ENCODE measurements around the gene PTPRR.
"Not testable (repeated sequence)": the region's sequence is repeated elsewhere in the genome, so short reads cannot be mapped to it uniquely, and the experiment has no call there.

The PTPRR gene

DNA sequence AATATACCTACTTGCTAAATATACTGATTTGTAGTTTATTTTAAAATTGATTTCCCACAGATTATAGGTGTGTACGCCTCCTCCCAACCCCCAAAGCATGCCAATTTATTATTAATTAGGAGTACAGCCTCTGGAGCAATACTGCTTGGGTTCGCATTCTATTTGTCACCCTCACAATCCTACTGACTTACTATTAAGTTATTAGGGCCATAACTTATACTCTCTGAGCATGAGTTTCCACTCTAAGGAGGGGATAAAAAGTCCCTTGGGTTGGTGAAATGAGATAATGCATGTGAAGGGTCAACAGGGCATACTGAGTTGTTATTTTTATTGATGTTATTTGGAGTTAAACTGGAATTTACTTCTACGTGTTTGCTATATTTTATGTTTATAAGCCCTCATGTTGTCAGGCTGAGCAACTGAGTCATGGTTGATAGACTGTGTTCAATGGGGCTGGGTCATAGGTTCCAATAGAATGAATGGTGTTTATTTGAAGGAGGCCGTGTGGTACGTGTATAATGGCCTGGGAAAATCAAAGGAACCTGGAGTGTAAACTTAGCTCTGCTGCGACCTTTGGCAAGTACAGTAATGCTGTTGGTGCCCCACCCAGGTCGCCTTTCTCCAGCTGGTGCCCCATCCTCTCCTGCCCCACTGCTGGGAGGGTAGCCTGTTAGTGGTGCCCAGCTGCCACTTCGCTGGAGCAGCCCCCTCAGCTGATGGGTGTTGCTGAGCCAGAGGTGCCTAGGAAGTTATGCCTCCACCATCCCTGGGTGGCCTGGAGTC is 184.0 kb downstream of the PTPRR start:
- DNase-seq: no peak

DNA sequence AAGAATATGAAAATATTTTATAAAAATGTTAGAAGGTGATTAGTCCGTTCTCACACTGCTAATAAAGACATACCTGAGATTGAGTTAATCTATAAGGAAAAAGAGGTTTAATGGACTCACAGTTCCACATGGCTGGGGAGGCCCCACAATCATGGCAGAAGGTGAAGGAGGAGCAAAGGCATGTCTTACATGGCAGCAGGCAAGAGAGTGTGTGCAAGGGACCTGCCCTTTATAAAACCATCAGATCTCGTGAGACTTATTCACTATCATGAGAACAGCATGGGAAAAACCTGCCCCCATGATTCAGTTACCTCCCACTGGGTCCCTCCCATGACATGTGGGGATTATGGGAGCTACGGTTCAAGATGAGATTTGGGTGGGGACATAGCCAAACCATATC is 185.3 kb downstream of the PTPRR start:
- DNase-seq: not testable (repeated sequence)

DNA sequence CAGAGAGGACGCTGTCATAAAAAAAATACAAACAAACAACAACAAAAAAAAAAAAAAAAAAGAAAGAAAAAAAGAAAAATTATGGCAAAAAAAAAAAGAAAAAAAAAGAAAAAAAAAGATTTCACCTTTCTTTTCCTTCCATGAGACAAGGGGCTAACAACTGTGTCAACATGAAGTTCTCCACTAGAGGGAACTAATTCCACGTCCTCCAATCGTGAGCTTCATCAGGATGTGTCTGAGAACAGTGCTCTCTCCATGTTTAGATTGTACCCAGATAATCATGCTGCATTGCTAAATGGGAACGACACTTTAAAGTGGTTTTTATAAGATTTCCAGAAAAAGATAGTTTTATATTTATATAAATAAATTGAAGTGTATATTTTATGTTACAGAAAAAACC is 187.2 kb downstream of the PTPRR start:
- peak in 1 of 2 donors; percentile 34 for DNase-seq

DNA sequence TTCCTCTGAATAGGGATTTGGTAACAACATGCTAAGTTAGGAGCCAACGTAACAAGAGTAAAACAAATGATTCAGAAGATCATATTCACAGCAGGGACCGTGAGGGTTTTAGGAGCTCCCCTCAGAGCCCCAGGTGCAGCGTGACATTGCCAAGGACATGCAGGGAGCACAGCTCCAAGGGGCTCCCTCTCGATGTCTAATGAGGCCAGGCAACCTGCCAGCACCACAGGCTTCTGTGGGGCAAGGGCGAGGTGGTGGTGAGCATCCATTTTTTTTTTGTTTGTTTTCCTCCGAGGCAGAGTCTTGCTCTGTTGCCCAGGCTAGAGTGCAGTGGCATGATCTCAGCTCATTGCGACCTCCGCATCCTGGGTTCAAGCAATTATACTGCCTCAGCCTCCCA is 188.3 kb downstream of the PTPRR start:
- DNase-seq: no peak

DNA sequence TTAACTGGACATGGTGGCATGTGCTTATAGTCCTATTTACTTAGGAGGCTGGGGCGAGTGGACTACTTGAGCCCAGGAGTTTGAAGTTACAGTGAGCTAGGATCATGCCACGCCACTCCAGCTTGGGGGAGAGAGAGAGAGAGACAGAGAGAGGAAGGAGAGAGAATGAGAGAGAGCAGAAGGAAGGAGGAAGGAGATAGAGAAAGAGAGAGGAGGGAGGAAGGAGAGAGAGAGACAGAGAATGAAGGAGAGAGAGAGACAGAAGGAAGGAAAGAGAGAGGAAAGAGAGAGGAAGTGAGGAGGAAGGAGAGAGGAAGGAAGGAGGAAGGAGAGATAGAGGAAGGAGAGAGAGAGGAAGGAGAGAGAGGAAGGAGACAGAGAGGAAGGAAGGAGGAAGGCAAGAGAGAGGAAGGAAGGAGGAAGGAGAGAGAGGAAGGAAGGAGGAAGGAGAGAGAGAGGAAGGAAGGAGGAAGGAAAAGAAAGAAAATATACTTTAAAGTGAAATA is 189.8 kb downstream of the PTPRR start:
- DNase-seq: no peak

DNA sequence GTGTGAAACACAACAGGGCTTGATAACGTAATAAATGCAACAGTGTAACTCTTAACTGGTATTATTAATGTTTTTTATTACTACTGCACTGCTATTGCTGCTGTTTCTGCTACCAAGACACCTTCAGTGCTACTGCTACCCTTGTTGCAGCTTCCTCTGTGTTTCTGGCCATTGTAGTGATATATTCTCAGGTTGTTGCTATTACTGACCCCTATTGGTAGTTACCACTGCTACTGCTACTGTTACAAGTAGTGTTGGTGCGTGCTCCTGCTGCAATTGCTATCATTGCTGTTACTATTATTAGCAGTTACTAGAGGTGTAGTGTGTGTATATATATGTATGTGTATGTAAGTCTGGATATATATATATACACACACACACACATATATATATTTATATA is 196.1 kb downstream of the PTPRR start:
- DNase-seq: no peak

DNA sequence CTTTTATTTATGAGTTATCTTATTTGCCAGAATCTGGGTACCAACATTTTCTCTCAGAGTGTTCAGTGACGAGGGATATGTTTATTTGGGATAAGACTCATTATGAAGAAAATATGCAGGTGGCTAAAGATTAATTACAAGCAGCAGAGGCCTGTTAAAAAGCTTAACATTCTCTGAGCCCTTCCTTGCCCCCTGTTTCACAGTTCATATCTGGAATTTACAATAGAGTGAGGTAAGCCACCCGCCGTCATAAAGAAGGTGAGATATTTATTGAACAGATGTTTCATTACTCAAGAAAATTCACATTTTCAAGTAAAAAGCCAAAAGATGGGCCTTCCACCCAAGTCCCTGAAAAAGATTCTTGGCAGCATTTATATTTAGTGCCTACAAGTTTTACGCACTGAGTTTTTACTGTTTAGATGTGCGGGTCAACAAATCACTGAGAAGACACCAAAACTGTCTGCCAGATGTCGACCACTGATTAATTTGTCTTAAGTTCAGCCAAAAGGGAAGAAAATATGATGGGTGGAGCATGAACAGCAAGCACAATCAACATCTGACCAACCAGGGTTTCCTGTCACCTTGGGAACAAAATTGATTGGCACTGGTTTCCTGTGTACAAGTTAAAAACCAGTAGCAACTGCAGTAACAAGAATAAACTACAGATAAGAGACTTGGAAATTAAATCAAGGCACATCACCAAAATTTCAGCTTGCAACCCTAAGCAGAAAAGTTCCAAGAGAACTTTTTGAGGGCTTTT is 197.8 kb downstream of the PTPRR start:
- DNase-seq: peak in 1 of 2 donors; percentile 18

DNA sequence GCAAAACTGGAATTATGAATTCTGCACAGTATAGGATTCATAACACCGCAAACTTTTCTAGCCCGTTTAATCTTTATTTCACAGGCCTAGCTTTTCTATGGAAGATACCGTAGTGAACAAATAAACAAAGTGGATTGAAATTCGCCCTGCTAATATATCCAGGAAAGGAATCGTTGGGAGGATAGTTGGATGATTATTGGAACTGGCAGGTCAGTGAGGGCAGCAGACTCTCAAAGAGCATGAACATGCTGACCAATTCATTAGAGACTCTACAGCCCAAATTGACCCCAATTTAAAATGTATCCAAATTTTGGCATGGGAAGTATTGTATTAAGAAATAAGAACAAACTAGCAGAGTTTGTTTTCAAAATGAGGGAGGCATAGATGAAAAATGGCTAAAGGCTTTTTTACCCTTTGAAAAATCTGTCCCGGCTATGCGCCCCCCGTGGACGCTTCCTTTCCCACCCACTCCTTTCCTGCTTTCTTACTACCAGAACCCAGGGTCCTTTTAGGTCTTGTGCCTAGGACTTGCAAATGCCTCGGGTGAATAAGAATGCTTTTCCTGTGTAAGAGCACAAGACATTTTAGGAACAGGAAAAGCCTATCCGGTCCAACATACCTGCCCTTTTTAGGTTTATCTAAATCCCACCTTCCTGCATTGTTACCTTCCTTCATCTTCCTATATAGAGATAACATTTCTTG is 198.7 kb downstream of the PTPRR start:
- DNase-seq: no peak

DNA sequence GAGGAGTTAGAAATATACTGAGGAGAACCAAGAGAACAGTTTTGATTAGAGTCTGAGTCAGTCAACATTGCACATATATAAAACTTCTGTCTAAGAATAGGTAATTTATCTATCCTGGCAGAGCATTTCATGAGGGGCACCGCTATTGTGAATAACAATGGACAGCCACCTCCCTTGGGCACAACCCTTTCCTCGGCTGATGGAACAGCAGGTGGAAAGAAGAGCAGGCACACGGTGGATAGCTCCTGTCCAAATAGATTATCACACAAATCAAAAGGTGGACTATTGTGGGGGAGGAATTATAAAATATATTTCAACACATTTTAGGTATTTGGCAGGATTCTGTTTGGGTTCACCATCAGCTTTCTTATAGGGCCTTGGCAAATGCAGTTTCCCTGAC is 199.3 kb downstream of the PTPRR start:
- no peak for DNase-seq

DNA sequence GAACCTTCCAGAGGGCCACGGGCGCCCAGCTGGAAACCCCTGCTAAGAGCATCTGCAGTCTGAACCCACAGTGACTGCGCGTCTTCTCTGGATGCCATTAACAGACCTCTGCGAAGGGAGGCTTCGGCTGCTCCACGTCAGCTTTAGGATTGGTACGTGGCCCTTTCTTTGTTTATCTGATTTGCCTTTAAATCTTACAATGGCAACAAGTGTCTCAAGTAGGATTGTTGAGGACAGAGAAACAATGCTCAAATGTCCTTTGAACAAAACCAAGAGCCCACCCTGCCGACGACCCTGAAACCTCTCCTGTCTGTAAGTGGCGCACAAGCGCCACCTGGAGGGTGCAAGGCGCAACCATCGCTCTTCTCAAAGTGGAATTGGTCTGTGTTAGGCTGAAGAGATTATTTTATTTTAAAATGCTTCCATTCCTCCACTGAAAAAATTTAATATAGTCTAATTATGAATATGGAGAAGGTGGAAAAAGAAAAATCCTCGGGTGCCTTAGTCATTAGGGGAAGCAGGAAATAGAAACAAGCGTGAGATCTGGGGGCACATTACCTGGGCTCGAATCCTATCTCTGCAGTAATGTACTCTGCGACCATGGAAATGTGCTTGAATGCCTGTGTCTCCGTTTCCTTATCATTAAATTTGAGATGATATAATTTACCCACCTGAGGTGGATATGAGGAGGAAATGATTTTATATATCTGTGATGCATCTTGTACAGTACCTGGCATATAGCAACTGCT is 200.7 kb downstream of the PTPRR start:
- peak in 1 of 2 donors; percentile 24 for DNase-seq

DNA sequence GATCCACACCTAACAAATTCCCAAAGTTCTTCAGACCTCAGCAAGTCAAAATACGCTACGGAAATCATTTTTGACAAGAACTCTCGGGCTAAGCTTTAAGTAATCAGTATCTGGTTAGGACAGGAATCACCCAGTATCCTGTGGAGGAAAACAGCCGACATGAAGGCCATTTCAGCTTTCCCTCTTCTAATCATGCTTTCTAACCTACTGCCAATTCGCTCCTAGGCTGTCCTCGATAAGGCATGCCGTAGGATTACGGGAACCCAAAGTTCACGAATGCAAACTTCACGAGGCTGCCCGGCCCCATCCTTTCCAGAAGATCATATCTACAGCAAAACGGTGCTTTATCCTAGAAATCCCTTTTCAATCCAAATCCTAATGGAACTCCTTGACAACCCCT is 201.5 kb downstream of the PTPRR start:
- DNase-seq: no peak

DNA sequence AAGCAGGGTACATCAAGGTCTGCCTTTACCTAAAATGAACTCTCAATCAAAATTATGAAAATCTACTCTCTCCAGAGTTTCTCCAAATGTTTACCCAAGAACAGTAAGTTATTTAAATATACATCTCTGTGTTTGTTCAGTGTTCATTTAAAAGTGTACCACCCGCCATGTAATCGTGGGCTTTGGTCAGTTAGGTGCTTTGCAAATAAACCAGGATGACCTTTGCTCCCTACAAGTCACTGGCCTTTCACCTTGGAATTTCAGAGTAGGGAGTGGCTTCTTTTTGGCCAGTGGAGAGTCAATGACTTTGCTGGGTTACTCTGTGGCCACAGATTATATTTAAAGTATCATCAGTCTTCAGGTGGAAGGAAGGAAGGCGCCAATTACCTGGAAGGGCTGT is 208.7 kb downstream of the PTPRR start:
- DNase-seq: no peak

DNA sequence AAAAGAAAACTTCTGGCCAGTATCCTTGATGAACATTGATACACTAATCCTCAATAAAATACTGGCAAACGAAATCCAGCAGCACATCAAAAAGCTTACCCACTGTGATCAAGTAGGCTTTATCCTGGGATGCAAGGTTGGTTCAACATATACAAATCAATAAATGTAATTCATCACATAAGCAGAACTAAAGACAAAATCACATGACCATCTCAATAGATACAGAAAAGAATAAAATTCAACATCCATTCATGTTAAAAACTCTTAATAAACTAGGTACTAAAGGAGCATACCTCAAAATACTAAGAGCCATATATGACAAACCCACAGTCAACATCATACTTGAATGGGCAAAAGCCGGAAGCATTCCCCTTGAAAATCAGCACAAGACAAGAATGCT is 211.5 kb downstream of the PTPRR start:
- DNase-seq: no peak

DNA sequence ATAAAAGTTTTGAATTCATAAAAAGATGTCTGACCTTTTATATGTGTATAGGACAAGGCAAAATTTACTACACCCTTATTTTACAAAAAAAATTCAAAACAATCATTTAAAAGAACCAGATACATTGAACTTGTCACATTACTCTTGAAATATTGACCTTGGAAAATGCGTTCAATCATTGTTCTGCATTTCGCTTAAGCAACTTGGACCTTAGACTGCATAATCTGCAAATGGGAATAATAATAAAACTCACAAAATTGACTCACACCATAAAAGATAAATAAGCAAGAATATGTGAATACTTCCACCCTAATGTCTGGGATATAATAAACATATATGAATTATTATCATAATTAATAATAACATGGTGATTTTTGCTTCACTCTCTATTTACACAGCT is 213.9 kb downstream of the PTPRR start:
- DNase-seq: no peak

DNA sequence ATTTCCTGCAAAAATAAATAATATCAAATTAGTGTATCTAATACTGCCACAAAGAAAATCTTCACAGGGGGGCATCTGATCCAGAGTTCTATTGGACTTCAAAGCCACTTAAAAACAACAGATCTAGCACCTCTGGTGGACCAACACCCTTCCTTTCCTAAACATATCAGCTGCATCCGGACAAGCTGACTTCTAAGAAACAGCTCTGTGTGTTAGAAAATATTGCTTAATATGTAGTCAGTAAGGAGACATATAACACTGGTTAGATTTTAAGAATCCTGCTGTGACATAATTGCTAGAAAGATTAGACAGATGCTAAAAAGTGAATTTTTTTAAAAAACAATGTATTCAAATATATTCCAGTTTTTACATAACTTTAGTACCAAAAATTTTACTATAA is 222.2 kb downstream of the PTPRR start:
- DNase-seq: no peak

DNA sequence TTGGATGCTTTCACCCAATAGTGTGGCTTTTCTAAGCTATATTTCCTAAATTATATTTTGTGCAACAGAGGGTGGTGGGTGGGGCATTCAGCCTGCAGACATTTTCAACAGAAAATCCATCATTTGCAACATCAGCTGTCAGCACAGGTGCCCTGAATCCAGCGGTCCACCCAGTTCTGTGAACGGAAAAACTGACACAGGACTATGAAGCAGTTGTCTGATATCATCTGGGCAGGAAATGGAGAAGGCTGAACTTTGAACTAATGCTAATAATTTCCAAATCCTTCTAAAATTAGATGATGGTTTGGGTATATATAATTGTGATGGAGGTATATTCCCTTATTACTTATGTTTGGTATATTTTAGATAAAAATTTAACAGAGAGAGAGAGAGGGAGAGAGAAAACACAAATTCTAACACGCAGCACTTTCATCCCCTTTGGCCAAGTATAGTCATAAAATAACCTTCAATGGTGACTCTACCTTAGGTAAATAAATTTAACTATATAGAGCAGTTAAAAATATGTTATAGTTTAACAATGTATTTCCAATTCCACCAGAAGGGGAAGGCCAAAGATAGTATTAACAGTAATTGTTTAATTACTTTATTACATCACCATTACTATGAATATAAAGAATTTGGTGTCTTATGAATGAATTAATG is 225.0 kb downstream of the PTPRR start:
- no peak for DNase-seq

DNA sequence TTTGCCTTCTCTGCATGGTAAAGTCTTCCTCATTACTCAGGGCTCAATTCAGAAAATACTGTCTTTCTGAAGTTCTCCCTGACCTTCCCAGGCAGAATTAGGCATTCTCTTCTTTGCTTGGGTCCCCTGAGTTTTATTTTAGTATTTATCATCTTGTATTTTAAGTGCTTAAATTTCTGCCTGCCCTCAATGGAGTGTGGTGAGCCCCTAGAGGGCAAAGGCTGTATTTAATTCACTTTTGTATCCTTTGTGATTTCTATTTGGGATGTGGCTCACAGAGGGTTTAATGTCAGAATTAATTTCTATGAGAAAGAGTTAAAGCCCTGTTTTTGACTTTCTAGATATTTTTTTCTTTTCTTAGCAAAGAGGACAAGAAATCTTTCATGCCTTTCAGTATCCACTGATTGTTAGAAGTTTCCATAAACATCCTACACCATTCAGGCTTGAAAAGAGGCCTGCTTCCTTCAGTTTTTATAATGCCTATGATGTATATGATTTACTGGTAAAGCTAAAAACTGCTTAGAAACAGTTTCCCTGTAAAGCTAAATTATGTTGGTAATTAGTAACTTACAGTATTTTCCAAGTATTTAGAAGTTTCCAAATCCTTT is 227.8 kb downstream of the PTPRR start:
- DNase-seq: no peak

DNA sequence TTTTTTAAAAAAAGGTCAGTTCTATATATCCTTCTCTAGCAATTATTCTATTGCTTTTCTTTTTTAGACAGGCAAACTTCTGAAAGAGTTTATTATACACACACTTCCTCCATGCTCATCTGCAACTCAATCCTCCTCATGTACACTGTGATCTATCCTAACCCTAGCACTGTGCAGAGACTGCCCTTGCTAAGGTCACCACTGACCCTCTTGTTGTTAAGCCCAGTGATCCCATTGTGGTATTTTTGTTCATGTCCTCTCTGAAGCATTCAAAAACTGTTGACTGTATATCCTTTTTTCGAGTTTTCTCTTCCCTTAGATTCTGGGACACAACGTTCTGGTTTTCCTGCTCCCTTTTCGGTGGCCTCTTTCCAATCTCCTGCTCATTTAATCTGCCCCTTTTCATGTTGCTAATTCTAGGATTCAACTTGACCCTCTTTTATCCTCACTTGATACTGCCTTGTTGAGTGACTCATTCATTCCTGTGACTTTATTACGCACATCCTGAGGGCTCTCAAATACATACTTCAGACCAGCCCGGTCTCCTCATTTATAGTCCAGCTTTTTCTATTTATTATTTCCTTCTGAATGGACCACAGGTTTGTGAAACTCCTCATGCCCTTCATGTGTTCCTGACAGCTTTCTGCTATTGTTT is 229.4 kb downstream of the PTPRR start:
- DNase-seq: no peak

DNA sequence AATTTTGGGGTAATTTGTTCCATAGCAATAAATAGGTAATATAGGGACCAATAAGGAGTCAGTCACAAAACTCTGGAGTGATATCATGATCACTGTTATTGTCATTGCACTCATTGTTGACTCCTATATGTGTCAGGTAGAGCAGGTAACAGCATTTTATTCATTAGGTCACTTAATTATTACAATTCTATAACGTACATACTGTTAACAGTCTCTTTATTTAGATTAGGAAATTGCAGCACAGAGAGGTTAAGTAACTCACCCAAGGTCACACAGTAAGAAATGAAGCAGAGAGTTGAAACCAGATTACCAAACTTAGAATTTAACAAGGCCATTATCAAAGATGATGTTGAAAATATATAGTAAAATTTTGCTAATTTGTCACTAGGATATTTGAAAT is 233.6 kb downstream of the PTPRR start:
- DNase-seq: no peak

DNA sequence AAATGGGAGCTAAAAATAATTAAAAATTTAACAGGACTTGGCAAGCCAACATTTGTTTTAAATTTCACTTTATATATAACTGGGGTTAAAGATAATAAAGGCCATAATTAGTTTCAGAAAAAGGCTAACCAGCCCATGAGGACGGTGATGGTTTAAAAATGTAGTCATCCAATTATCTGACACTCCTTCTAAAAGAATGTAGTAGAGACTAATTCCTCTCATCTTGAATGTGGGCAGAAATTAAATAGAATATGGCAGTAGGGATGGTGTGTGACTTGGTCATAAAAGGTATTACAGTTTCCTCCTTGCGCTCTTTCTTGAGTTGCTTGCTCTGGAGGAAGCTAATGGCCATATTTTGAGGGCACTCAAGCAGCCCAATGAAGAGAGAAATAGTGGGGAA is 234.2 kb downstream of the PTPRR start:
- DNase-seq: no peak

DNA sequence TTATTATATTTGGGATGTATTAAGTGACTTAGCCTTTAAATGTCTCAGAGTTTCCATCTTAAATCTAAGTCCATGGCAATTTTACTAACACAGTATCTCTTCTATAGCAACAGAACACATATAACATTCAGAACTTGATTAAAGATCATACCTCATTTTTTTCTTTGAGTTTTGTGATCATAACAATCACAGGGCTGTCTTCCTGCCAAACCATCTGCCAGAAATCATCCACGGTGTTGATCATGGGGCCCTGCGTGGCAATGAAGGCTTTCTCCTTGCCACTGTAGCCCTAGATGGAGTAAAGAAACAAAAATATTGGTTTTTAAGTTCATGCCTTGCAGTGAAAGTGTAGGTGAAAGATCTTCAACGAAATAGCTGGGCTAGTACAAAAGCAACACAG is 236.6 kb downstream of the PTPRR start:
- DNase-seq: no peak
